SU-DHL-6 (cell line): ENCODE measurements around the gene C10orf95.

Experiments used
- H2AFZ ChIP-seq: fragments of 200-600 bp; sonication (generic); 2 replicates; pipeline ENCODE4 v1.6.1; 2014; ENCODE audit warnings: low read depth, mild to moderate bottlenecking, moderate library complexity, mixed read lengths, antibody characterized with exemption, low read length; ENCODE audit not compliant: severe bottlenecking
- H3F3A ChIP-seq: fragments of 200-600 bp; shearing (Covaris generic); 2 replicates; pipeline ENCODE4 v1.6.0; 2016; ENCODE audit warnings: antibody characterized with exemption, mild to moderate bottlenecking; ENCODE audit not compliant: insufficient read depth
- H3K27ac ChIP-seq: fragments of 200-600 bp; sonication (generic); 2 replicates; pipeline ENCODE4 v1.5.1; 2016; ENCODE audit warnings: low read depth, mild to moderate bottlenecking, low read length, moderate library complexity, mixed read lengths
- H3K27me3 ChIP-seq: fragments of 200-600 bp; sonication (generic), shearing (Covaris generic); 2 replicates; pipeline ENCODE4 v1.6.0; 2014; ENCODE audit warnings: mild to moderate bottlenecking, low read length
- H3K36me3 ChIP-seq: fragments of 200-600 bp; sonication (generic); 2 replicates; pipeline ENCODE4 v1.6.1; 2014; ENCODE audit warnings: mild to moderate bottlenecking, low read length, mixed read lengths
- H3K4me2 ChIP-seq: fragments of 300-600, 200-600 bp; shearing (Covaris generic), sonication (generic); 2 replicates; pipeline ENCODE4 v1.6.0; 2014; ENCODE audit warnings: low read length, low read depth, mild to moderate bottlenecking; ENCODE audit not compliant: poor library complexity, severe bottlenecking
- H3K4me3 ChIP-seq: fragments of 200-600 bp; sonication (generic); 2 replicates; pipeline ENCODE4 v1.5.1; 2014; ENCODE audit warnings: antibody characterized with exemption, low read length, mild to moderate bottlenecking, mixed read lengths; ENCODE audit not compliant: insufficient read depth, poor library complexity, severe bottlenecking
- H3K79me2 ChIP-seq: fragments of 200-600 bp; sonication (generic); 2 replicates; pipeline ENCODE4 v1.6.1; 2014; ENCODE audit warnings: mild to moderate bottlenecking, low read length, moderate library complexity; ENCODE audit not compliant: insufficient read depth
- H3K9ac ChIP-seq: fragments of 200-600 bp; sonication (generic); 2 replicates; pipeline ENCODE4 v1.7.0; 2014; ENCODE audit warnings: mild to moderate bottlenecking, low read length
- H3K9me2 ChIP-seq: fragments of 200-600 bp; sonication (generic); replicated peaks from 2 replicates; pipeline ENCODE4 v1.6.1; 2014; ENCODE audit warnings: low read length; ENCODE audit not compliant: insufficient read depth
- H3K9me3 ChIP-seq: fragments of 200-600 bp; sonication (generic); 2 replicates; pipeline ENCODE4 v1.6.1; 2014; ENCODE audit warnings: low read length, mixed read lengths; ENCODE audit not compliant: insufficient read depth
- H4K20me1 ChIP-seq: fragments of 200-600 bp; sonication (generic); 2 replicates; pipeline ENCODE4 v1.6.1; 2014; ENCODE audit warnings: low read depth, mild to moderate bottlenecking, antibody characterized with exemption, low read length, moderate library complexity, mixed read lengths
- CTCF ChIP-seq: fragments of 200-600 bp; sonication (generic); IDR thresholded peaks from one replicate; pipeline ENCODE4 v1.5.1; 2017; ENCODE audit warnings: antibody characterized with exemption, mild to moderate bottlenecking, low read length, moderate library complexity; ENCODE audit not compliant: insufficient read depth, poor library complexity, severe bottlenecking
- EZH2phosphoT487 ChIP-seq: fragments of 200-600 bp; sonication (generic), shearing (Covaris generic); conservative IDR thresholded peaks from 2 replicates; pipeline ENCODE4 v1.6.1; 2018; ENCODE audit warnings: mild to moderate bottlenecking, antibody characterized with exemption, low read length, moderate library complexity, mixed read lengths

Gene C10orf95

GRCh38 chr10:102480396-102480795 lies 29.1 kb upstream of the C10orf95 start:
- no peak overlapping the region for H3K9ac ChIP-seq
- H3K4me2 ChIP-seq: no peak overlapping the region
- no peak overlapping the region for H3K27ac ChIP-seq
- H3K36me3 ChIP-seq: no peaks in the 10 kb centered on the region
- H3K79me2 ChIP-seq: no peaks in the 10 kb centered on the region
- no peaks in the 10 kb centered on the region for H3F3A ChIP-seq
- H3K9me2 ChIP-seq: no peaks in the 10 kb centered on the region
- H3K27me3 ChIP-seq: no peaks in the 10 kb centered on the region
- no peak overlapping the region for H3K4me3 ChIP-seq
- H2AFZ ChIP-seq: no peak overlapping the region
- no peak for TF ChIP-seq CTCF
- TF ChIP-seq EZH2phosphoT487: no peak
- no peaks in the 10 kb centered on the region for H3K9me3 ChIP-seq
- H4K20me1 ChIP-seq: no peaks in the 10 kb centered on the region

DNA sequence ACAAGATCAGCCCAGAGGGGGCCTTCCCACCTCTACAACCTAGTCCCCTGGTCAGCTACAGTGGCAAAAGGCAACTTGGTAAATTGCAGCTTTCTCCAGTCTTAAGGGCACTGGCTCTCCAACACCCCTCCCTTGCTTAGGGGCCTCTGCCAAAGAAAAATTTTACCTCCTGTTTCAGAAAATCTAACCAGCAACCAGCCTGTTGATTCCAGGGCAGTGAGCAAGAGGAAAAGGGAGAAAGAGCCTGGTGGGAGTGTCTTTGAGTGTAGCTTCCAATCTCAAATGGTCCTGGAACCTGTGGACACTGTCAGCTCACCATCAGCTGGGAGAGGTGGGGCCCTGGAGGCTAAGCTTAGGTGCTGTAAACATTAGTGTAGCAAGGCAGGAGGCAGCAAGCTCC lies 28.3 kb upstream of the C10orf95 start:
- H4K20me1 ChIP-seq: no peaks in the 10 kb centered on the region
- H3K9me2 ChIP-seq: no peaks in the 10 kb centered on the region
- no peaks in the 10 kb centered on the region for H3K36me3 ChIP-seq
- no peak overlapping the region for H2AFZ ChIP-seq
- H3K27ac ChIP-seq: no peak overlapping the region
- H3K4me3 ChIP-seq: no peak overlapping the region
- TF ChIP-seq EZH2phosphoT487: no peak
- no peak overlapping the region for H3K9ac ChIP-seq
- no peaks in the 10 kb centered on the region for H3K27me3 ChIP-seq
- H3K79me2 ChIP-seq: no peaks in the 10 kb centered on the region
- H3F3A ChIP-seq: no peaks in the 10 kb centered on the region
- no peak overlapping the region for H3K4me2 ChIP-seq
- H3K9me3 ChIP-seq: no peaks in the 10 kb centered on the region

DNA sequence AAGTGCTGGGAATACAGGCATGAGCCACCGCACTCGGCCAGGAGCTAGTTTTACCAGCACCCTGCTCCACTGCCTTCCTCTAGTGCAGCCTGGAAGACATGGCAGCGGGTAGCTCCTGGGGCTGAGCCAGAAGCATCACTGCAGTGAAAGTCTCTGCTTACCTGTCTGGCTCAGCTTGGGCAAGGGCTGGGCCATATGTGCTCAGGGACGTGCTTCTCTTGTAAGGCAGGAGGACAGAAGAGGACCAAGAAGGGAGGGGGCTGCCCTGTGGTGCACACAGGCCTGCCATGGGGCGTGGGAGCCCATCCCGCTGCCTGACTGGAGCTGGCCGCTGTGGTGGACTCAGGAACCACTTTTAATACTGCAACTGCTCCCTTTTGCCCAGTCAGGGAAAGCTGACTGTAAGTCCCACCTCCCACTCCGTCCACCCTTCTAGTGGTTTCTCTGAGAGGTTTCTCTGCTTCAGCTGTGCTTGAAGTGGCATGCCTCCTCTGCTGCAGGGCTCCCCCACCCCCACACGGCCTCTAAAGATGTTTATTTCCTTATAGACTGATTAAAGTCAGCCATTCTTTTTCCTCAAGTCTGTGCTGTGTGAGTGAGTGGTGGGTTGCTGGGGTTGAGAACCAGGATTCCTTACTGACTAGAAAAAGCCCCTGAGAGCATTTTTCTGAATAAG lies 25.3 kb upstream of the C10orf95 start:
- no peak overlapping the region for H3K27ac ChIP-seq
- H3K36me3 ChIP-seq: no peaks in the 10 kb centered on the region
- TF ChIP-seq CTCF (no peak), EZH2phosphoT487 (no peak)
- H3K9ac ChIP-seq: no peak overlapping the region
- H3K79me2 ChIP-seq: no peaks in the 10 kb centered on the region
- no peaks in the 10 kb centered on the region for H4K20me1 ChIP-seq
- H3K9me3 ChIP-seq: no peaks in the 10 kb centered on the region
- H3K4me3 ChIP-seq: no peak overlapping the region
- no peak overlapping the region for H3K4me2 ChIP-seq
- H3K27me3 ChIP-seq: no peaks in the 10 kb centered on the region
- no peaks in the 10 kb centered on the region for H3F3A ChIP-seq
- no peaks in the 10 kb centered on the region for H3K9me2 ChIP-seq
- H2AFZ ChIP-seq: no peak overlapping the region

DNA sequence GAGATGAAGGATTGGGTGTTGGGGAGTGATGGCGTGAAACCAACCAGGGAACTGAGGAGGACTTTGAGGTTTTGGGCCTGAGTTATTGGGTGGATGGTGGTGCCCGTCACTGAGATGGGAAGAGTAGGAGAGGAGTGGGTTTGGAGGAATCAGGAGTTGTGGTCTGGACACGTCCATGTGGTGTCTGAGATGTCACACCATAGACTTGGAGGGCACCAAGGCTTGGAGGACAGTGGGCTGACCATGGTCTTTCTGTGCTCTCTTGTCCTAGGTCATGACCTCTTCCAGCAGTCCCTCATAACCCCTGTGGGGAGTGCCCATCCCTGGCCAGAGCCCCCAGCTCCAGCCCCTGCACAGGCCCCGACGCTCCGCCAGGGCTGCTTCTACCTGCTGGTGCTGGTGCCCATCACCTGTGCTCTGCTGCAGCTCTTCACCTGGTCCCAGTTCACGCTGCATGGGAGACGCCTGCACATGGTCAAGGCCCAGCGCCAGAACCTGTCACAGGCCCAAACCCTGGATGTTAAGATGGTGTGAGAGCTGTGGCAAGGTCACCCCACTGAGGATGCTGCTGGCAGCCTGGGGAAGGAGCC lies 24.2 kb upstream of the C10orf95 start:
- H3K9me2 ChIP-seq: no peaks in the 10 kb centered on the region
- H2AFZ ChIP-seq: no peak overlapping the region
- H3K27me3 ChIP-seq: no peaks in the 10 kb centered on the region
- H3K9me3 ChIP-seq: no peaks in the 10 kb centered on the region
- no peaks in the 10 kb centered on the region for H3K79me2 ChIP-seq
- no peaks in the 10 kb centered on the region for H3F3A ChIP-seq
- no peak for TF ChIP-seq EZH2phosphoT487
- TF ChIP-seq CTCF: no peak
- H4K20me1 ChIP-seq: no peaks in the 10 kb centered on the region
- H3K27ac ChIP-seq: no peak overlapping the region
- H3K9ac ChIP-seq: no peak overlapping the region
- no peaks in the 10 kb centered on the region for H3K36me3 ChIP-seq
- no peak overlapping the region for H3K4me2 ChIP-seq
- no peak overlapping the region for H3K4me3 ChIP-seq
